Keratinocyte (primary cell): ENCODE results near the gene TTC8.

ENCODE experiments used
- CTCF ChIP-seq, 3 experiments: IDR thresholded peaks in 1 of 3; conservative IDR thresholded peaks in 1 of 3; optimal IDR thresholded peaks in 1 of 3; 2 replicates in 2 of 3; 3 replicates in 1 of 3; pipeline versions ENCODE3 to v1.5.1; 2011; ENCODE audit warnings: low read length in 3 of 3, mild to moderate bottlenecking in 3 of 3, moderate library complexity in 2 of 3, control low read depth in 1 of 3, inconsistent platforms in 1 of 3; ENCODE audit not compliant: insufficient read depth in 2 of 3; ENCODE audit errors: extremely low read depth in 1 of 3
- EZH2 ChIP-seq: IDR thresholded peaks from one replicate; pipeline ENCODE4 v1.6.1; 2012; ENCODE audit warnings: inconsistent platforms, mild to moderate bottlenecking, low read length, moderate library complexity

- TF ChIP-seq CTCF (optimal IDR thresholded peaks at IDR 0.05 in 1 of 3, IDR thresholded peaks at IDR 0.05 in 1 of 3, conservative IDR thresholded peaks at IDR 0.05 in 1 of 3; ENCODE audit: extremely low read depth in 1 of 3, insufficient read depth in 2 of 3, low read length in 3 of 3) (no peak), EZH2 (no peak)
These were observed 83.8 kb downstream of the TTC8 start for GRCh38 chr14:88908216-88908615.
